GM23338 (cell line): ENCODE data around the gene AASDH. TPM values are rescaled to one million over a fixed set of nuclear protein-coding genes. Genes with fewer than 3 reads are reported as not detected.

Source experiments
- ATAC-seq: fragments of 200-7000 bp; cut with Tn5 transposase; 3 replicates; pipeline ENCODE4 v1.9.1; 2020
- DNase-seq: peaks from one replicate; pipeline ENCODE4 v3.0.0-alpha.2; 2015; ENCODE audit warnings: low spot score
- H2AFZ ChIP-seq: fragments of 200-600 bp; sonication (generic); 2 replicates; pipeline ENCODE4 v1.8.0; 2016; ENCODE audit warnings: antibody characterized with exemption, mild to moderate bottlenecking, moderate library complexity
- H3F3A ChIP-seq: fragments of 200-600 bp; sonication (generic); replicated peaks from 2 replicates; pipeline ENCODE4 v1.8.0; 2017; ENCODE audit warnings: antibody characterized with exemption, mixed run types, low read depth
- H3K27ac ChIP-seq: fragments of 200-600 bp; sonication (generic); 2 replicates; pipeline ENCODE4 v1.6.1; 2016; ENCODE audit warnings: low read depth
- H3K27me3 ChIP-seq: fragments of 200-600 bp; sonication (generic); 2 replicates; pipeline ENCODE4 v1.8.0; 2016; ENCODE audit warnings: mild to moderate bottlenecking, mixed run types, moderate library complexity; ENCODE audit not compliant: insufficient read depth
- H3K36me3 ChIP-seq: fragments of 200-600 bp; sonication (generic); 2 replicates; pipeline ENCODE4 v1.8.0; 2016; ENCODE audit warnings: mild to moderate bottlenecking; ENCODE audit not compliant: insufficient read depth
- H3K4me1 ChIP-seq: fragments of 200-600 bp; sonication (generic); 2 replicates; pipeline ENCODE4 v1.8.0; 2016; ENCODE audit warnings: mild to moderate bottlenecking, moderate library complexity; ENCODE audit not compliant: insufficient read depth
- H3K4me2 ChIP-seq: fragments of 200-600 bp; sonication (generic); 2 replicates; pipeline ENCODE4 v1.7.1; 2017; ENCODE audit warnings: mixed run types
- H3K4me3 ChIP-seq: fragments of 200-600 bp; sonication (generic); 2 replicates; pipeline ENCODE4 v1.6.1; 2016; ENCODE audit warnings: mixed run types
- H3K79me2 ChIP-seq: fragments of 200-600 bp; sonication (generic); replicated peaks from 2 replicates; pipeline ENCODE4 v1.8.0; 2017; ENCODE audit warnings: mild to moderate bottlenecking; ENCODE audit not compliant: insufficient read depth
- H3K9me2 ChIP-seq: fragments of 200-600 bp; sonication (generic); 2 replicates; pipeline ENCODE4 v1.8.0; 2017; ENCODE audit not compliant: insufficient read depth
- H4K20me1 ChIP-seq: fragments of 200-600 bp; sonication (generic); replicated peaks from 2 replicates; pipeline ENCODE4 v1.8.0; 2017; ENCODE audit warnings: mild to moderate bottlenecking; ENCODE audit not compliant: insufficient read depth
- H3K27ac Mint-ChIP-seq: 2 replicates; pipeline ENCODE4 v1.8.0; 2020; ENCODE audit warnings: inconsistent platforms, mild to moderate bottlenecking, moderate library complexity, mixed read lengths
- H3K27me3 Mint-ChIP-seq: 3 replicates; pipeline ENCODE4 v1.8.0; 2022; ENCODE audit warnings: low read depth, mild to moderate bottlenecking, moderate library complexity, mixed read lengths, inconsistent platforms; ENCODE audit not compliant: insufficient read depth, poor library complexity
- H3K36me3 Mint-ChIP-seq: 3 replicates; pipeline ENCODE4 v1.8.0; 2021; ENCODE audit warnings: low read depth, mild to moderate bottlenecking, inconsistent platforms, moderate library complexity, mixed read lengths
- H3K4me1 Mint-ChIP-seq: 3 replicates; pipeline ENCODE4 v1.8.0; 2020; ENCODE audit warnings: mild to moderate bottlenecking, inconsistent platforms, mixed read lengths
- H3K4me3 Mint-ChIP-seq: 3 replicates; pipeline ENCODE4 v1.8.0; 2021; ENCODE audit warnings: moderate library complexity, mild to moderate bottlenecking, inconsistent platforms, mixed read lengths
- H3K9me3 Mint-ChIP-seq: 3 replicates; pipeline ENCODE4 v1.8.0; 2020; ENCODE audit warnings: moderate library complexity, mild to moderate bottlenecking, inconsistent platforms, mixed read lengths
- CREB1 ChIP-seq: fragments of 250-450 bp; sonication (Bioruptor Pico); IDR thresholded peaks from 2 replicates; pipeline ENCODE4 v1.5.0; 2020; ENCODE audit warnings: low read depth, mild to moderate bottlenecking, moderate library complexity
- EZH2 ChIP-seq: fragments of 200-600 bp; sonication (generic); IDR thresholded peaks from one replicate; pipeline ENCODE4 v1.8.0; 2017; ENCODE audit warnings: antibody characterized with exemption, mild to moderate bottlenecking, low read depth; ENCODE audit not compliant: unreplicated experiment
- EZH2phosphoT487 ChIP-seq: fragments of 200-600 bp; sonication (generic); IDR thresholded peaks from one replicate; pipeline ENCODE4 v1.8.1; 2018; ENCODE audit warnings: antibody characterized with exemption; ENCODE audit not compliant: unreplicated experiment
- JUNB ChIP-seq: IDR thresholded peaks from one replicate; pipeline ENCODE4 v1.6.1; 2016; ENCODE audit warnings: antibody characterized with exemption; ENCODE audit not compliant: unreplicated experiment
- NANOG ChIP-seq: IDR thresholded peaks from 2 replicates; pipeline ENCODE4 v1.6.1; 2016; ENCODE audit warnings: antibody characterized with exemption, borderline replicate concordance
- POLR2AphosphoS5 ChIP-seq: IDR thresholded peaks from 2 replicates; pipeline ENCODE4 v1.6.1; 2016; ENCODE audit warnings: antibody characterized with exemption, low read depth
- STAT1 ChIP-seq: IDR thresholded peaks from one replicate; pipeline ENCODE4 v1.6.1; 2016; ENCODE audit warnings: antibody characterized with exemption; ENCODE audit not compliant: unreplicated experiment
- ZNF114 ChIP-seq: fragments of 250-450 bp; sonication (Bioruptor Pico); IDR thresholded peaks from 2 replicates; pipeline ENCODE4 v1.5.0; 2020; ENCODE audit warnings: mild to moderate bottlenecking, moderate library complexity
- ZNF331 ChIP-seq: fragments of 250-450 bp; sonication (Bioruptor Pico); IDR thresholded peaks from 2 replicates; pipeline ENCODE4 v1.5.0; 2020; ENCODE audit warnings: low read depth, mild to moderate bottlenecking, moderate library complexity
- polyA plus RNA-seq: library from polyadenylated mRNA; unstranded; fragments of >200 nt; fragmentation: Nextera tagmentation; extraction: Ambion mirVana; gene quantifications from 2 replicates; pipeline ENCODE4 v1.2.1, GENCODE V29; 2016
- total RNA-seq: library from RNA; depleted of rRNA; stranded (reverse); fragments of >200 nt; shearing (Covaris generic); gene quantifications from 2 replicates; pipeline ENCODE4 v1.2.3, GENCODE V29; 2014
- TF ChIP-seq, protein P1 (sequence below): IDR thresholded peaks from 2 replicates; pipeline ENCODE4 v1.6.1; 2016; ENCODE audit warnings: antibody characterized with exemption
- TF ChIP-seq, protein P2 (sequence below), 2 experiments: fragments of 200-600 bp in 1 of 2; sonication (generic) in 1 of 2; conservative IDR thresholded peaks; 2 replicates each; pipeline versions ENCODE4 v1.5.1 to v1.6.1; 2016 to 2017; ENCODE audit warnings: antibody characterized with exemption in 2 of 2, low read depth in 2 of 2, mild to moderate bottlenecking in 2 of 2, moderate library complexity in 1 of 2
- TF ChIP-seq, protein P3 (sequence below): fragments of 250-450 bp; sonication (Bioruptor Pico); IDR thresholded peaks from 2 replicates; pipeline ENCODE4 v1.5.0; 2020; ENCODE audit warnings: mild to moderate bottlenecking, moderate library complexity
- TF ChIP-seq, protein P4 (sequence below): IDR thresholded peaks from one replicate; pipeline ENCODE4 v1.6.1; 2018; ENCODE audit warnings: antibody characterized with exemption; ENCODE audit not compliant: unreplicated experiment

Gene AASDH
- total and polyA plus RNA-seq, 2 experiments from 2014 or later: 12.2 to 35.6 TPM

DNA sequence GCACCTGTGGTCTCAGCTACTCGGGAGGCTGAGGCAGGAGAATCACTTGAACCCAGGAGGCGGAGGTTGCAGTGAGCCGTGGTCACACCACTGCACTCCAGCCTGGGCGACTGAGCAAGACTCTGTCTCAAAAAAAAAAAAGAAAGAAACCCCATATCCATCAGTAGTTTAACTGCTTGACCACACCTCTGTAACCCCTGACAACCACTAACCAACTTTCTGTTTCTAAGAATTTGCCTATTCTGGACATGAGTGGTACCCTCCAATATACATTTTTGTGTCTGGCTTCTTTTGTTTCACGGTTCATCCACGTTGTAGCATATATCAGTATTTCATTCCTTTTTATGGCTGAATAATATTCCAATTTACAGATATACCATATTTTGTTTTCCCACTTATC, 39.0 kb upstream of the AASDH start:
- 0 out of 3 replicates have a peak overlapping the region, but pooled peaks have one; percentile 24 for H3K4me3 Mint-ChIP-seq
- no peak for ATAC-seq
- peaks cover 29% of the 10 kb centered on the region for H3K4me1 ChIP-seq
- peaks cover 34% of the 10 kb centered on the region for H4K20me1 ChIP-seq
- H3K9me2 ChIP-seq: no peaks in the 10 kb centered on the region
- H3K36me3 ChIP-seq: no peaks in the 10 kb centered on the region
- H3K4me2 ChIP-seq: no peak overlapping the region
- peaks cover 43% of the 10 kb centered on the region for H3K4me1 Mint-ChIP-seq
- H2AFZ ChIP-seq: no peak overlapping the region
- peaks cover 34% of the 10 kb centered on the region for H3K36me3 Mint-ChIP-seq
- peaks cover 100% of the 10 kb centered on the region for H3K79me2 ChIP-seq
- DNase-seq: no peak
- no peaks in the 10 kb centered on the region for H3F3A ChIP-seq
- no peak for TF ChIP-seq CREB1 (CRISPR knock-in tag)
- TF ChIP-seq, protein P1, sequence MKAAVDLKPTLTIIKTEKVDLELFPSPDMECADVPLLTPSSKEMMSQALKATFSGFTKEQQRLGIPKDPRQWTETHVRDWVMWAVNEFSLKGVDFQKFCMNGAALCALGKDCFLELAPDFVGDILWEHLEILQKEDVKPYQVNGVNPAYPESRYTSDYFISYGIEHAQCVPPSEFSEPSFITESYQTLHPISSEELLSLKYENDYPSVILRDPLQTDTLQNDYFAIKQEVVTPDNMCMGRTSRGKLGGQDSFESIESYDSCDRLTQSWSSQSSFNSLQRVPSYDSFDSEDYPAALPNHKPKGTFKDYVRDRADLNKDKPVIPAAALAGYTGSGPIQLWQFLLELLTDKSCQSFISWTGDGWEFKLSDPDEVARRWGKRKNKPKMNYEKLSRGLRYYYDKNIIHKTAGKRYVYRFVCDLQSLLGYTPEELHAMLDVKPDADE: no peak
- TF ChIP-seq, protein P2, sequence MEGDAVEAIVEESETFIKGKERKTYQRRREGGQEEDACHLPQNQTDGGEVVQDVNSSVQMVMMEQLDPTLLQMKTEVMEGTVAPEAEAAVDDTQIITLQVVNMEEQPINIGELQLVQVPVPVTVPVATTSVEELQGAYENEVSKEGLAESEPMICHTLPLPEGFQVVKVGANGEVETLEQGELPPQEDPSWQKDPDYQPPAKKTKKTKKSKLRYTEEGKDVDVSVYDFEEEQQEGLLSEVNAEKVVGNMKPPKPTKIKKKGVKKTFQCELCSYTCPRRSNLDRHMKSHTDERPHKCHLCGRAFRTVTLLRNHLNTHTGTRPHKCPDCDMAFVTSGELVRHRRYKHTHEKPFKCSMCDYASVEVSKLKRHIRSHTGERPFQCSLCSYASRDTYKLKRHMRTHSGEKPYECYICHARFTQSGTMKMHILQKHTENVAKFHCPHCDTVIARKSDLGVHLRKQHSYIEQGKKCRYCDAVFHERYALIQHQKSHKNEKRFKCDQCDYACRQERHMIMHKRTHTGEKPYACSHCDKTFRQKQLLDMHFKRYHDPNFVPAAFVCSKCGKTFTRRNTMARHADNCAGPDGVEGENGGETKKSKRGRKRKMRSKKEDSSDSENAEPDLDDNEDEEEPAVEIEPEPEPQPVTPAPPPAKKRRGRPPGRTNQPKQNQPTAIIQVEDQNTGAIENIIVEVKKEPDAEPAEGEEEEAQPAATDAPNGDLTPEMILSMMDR (conservative IDR thresholded peaks at IDR 0.05; ENCODE audit: low read depth in 2 of 2): no peak
- no peak for TF ChIP-seq STAT1
- no peak for TF ChIP-seq EZH2phosphoT487
- TF ChIP-seq, protein P3, sequence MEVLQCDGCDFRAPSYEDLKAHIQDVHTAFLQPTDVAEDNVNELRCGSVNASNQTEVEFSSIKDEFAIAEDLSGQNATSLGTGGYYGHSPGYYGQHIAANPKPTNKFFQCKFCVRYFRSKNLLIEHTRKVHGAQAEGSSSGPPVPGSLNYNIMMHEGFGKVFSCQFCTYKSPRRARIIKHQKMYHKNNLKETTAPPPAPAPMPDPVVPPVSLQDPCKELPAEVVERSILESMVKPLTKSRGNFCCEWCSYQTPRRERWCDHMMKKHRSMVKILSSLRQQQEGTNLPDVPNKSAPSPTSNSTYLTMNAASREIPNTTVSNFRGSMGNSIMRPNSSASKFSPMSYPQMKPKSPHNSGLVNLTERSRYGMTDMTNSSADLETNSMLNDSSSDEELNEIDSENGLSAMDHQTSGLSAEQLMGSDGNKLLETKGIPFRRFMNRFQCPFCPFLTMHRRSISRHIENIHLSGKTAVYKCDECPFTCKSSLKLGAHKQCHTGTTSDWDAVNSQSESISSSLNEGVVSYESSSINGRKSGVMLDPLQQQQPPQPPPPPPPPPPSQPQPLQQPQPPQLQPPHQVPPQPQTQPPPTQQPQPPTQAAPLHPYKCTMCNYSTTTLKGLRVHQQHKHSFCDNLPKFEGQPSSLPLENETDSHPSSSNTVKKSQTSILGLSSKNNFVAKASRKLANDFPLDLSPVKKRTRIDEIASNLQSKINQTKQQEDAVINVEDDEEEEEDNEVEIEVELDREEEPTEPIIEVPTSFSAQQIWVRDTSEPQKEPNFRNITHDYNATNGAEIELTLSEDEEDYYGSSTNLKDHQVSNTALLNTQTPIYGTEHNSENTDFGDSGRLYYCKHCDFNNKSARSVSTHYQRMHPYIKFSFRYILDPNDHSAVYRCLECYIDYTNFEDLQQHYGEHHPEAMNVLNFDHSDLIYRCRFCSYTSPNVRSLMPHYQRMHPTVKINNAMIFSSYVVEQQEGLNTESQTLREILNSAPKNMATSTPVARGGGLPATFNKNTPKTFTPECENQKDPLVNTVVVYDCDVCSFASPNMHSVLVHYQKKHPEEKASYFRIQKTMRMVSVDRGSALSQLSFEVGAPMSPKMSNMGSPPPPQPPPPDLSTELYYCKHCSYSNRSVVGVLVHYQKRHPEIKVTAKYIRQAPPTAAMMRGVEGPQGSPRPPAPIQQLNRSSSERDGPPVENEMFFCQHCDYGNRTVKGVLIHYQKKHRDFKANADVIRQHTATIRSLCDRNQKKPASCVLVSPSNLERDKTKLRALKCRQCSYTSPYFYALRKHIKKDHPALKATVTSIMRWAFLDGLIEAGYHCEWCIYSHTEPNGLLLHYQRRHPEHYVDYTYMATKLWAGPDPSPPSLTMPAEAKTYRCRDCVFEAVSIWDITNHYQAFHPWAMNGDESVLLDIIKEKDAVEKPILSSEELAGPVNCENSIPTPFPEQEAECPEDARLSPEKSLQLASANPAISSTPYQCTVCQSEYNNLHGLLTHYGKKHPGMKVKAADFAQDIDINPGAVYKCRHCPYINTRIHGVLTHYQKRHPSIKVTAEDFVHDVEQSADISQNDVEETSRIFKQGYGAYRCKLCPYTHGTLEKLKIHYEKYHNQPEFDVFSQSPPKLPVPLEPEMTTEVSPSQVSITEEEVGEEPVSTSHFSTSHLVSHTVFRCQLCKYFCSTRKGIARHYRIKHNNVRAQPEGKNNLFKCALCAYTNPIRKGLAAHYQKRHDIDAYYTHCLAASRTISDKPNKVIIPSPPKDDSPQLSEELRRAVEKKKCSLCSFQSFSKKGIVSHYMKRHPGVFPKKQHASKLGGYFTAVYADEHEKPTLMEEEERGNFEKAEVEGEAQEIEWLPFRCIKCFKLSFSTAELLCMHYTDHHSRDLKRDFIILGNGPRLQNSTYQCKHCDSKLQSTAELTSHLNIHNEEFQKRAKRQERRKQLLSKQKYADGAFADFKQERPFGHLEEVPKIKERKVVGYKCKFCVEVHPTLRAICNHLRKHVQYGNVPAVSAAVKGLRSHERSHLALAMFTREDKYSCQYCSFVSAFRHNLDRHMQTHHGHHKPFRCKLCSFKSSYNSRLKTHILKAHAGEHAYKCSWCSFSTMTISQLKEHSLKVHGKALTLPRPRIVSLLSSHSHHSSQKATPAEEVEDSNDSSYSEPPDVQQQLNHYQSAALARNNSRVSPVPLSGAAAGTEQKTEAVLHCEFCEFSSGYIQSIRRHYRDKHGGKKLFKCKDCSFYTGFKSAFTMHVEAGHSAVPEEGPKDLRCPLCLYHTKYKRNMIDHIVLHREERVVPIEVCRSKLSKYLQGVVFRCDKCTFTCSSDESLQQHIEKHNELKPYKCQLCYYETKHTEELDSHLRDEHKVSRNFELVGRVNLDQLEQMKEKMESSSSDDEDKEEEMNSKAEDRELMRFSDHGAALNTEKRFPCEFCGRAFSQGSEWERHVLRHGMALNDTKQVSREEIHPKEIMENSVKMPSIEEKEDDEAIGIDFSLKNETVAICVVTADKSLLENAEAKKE (CRISPR knock-in tag): no peak
- TF ChIP-seq, protein P4, sequence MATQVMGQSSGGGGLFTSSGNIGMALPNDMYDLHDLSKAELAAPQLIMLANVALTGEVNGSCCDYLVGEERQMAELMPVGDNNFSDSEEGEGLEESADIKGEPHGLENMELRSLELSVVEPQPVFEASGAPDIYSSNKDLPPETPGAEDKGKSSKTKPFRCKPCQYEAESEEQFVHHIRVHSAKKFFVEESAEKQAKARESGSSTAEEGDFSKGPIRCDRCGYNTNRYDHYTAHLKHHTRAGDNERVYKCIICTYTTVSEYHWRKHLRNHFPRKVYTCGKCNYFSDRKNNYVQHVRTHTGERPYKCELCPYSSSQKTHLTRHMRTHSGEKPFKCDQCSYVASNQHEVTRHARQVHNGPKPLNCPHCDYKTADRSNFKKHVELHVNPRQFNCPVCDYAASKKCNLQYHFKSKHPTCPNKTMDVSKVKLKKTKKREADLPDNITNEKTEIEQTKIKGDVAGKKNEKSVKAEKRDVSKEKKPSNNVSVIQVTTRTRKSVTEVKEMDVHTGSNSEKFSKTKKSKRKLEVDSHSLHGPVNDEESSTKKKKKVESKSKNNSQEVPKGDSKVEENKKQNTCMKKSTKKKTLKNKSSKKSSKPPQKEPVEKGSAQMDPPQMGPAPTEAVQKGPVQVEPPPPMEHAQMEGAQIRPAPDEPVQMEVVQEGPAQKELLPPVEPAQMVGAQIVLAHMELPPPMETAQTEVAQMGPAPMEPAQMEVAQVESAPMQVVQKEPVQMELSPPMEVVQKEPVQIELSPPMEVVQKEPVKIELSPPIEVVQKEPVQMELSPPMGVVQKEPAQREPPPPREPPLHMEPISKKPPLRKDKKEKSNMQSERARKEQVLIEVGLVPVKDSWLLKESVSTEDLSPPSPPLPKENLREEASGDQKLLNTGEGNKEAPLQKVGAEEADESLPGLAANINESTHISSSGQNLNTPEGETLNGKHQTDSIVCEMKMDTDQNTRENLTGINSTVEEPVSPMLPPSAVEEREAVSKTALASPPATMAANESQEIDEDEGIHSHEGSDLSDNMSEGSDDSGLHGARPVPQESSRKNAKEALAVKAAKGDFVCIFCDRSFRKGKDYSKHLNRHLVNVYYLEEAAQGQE: no peak
- no peak for TF ChIP-seq ZNF114 (CRISPR knock-in tag)
- TF ChIP-seq EZH2: no peak
- no peak for TF ChIP-seq JUNB
- no peak for TF ChIP-seq POLR2AphosphoS5
- no peak for TF ChIP-seq ZNF331 (CRISPR knock-in tag)
- TF ChIP-seq NANOG: no peak
- no peaks in the 10 kb centered on the region for H3K27me3 ChIP-seq
- no peak overlapping the region for H3K27ac ChIP-seq
- H3K27ac Mint-ChIP-seq: no peak overlapping the region
- peaks cover 7% of the 10 kb centered on the region; the same call in 2 of the 3 replicates for H3K9me3 Mint-ChIP-seq
- no peaks in the 10 kb centered on the region for H3K27me3 Mint-ChIP-seq
- no peak overlapping the region for H3K4me3 ChIP-seq
